GM19351 (cell line): ENCODE results near the gene HCFC2.
"Not testable (repeated sequence)": the region's sequence is repeated elsewhere in the genome, so short reads cannot be mapped to it uniquely, and the experiment has no call there.

Source experiments
- ATAC-seq: cut with Tn5 transposase; IDR thresholded peaks from one replicate; pipeline ENCODE4 v1.9.1; 2021; ENCODE audit warnings: mild to moderate bottlenecking, moderate library complexity; ENCODE audit not compliant: unreplicated experiment

Gene HCFC2

DNA sequence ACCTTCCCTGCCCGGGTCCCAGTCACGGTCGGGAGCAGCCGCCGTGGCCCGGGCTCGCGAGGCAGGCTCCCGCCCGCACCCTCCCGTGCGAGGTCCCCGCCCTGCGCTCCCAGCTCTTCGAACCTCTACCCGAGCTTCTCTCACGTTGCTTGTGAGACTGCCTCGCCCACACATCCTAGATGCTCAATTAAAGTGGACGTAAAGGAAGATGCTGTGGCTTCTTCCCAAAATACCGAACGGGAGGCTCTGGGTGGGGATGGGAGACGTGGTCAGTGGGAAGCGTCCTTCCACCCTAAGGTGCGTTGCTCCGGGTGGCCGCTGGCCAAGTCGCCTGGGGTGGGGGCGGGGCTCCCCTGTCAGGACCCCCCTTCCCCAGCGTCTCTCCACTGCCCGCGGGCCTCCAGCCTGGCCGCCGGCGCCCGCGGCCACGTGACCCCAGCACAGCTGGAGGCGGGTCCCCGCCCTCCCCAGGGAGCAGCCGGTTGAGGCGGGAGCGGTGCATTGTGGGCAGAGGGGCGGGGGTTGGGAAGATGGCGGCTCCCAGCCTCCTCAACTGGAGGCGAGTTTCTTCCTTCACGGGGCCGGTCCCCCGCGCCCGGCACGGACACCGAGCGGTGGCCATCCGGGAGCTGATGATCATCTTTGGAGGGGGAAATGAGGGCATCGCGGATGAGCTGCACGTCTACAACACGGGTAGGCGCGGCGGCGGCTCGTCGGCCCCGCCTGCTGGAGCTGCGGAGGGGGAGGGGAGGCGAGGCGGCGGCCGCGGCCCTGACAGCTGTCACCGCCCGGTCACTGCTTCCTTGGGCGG, at the start of gene HCFC2:
Gene HCFC2 (plus strand): TSS at position 501 of the 811 bp plus-strand sequence. CDS start 30 bp downstream, at position 531.
- peak; percentile 83 for ATAC-seq

DNA sequence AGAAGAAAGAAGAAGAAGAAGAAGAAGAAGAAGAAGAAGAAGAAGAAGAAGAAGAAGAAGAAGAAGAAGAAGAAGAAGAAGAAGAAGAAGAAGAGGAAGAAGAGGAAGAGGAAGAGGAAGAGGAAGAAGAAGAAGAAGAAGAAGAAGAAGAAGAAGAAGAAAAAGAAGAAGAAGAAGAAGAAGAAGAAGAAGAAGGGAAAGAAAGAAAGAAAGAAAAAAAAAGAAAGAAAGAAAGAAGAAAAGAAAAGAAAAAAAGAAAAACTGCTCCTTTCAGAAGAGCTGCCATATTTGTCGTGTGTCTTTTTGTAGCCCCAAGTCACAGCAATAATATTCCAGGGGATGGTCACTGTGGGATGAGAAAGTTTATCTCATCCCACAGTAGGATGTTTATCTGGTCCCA, 42.5 kb upstream of the HCFC2 start:
- ATAC-seq = not testable (repeated sequence)

DNA sequence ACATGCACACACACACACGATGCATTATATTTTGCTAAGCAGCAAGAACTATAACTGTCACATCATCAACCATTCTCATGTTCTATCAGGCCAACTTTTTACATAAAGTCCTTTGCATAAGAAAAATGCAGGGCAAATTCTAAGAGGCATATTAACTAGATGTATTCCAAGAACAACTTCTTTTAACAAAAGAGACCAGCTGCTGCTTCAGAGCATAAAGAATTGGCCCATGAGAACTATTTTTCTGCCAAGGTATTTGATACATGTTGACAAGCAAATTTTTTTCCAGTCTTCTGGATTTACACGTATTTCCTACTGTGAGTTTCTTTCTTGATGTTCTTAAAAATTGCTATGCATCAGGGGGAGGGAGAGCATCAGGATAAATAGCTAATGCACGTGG, 41.5 kb upstream of the HCFC2 start:
- ATAC-seq = no peak

DNA sequence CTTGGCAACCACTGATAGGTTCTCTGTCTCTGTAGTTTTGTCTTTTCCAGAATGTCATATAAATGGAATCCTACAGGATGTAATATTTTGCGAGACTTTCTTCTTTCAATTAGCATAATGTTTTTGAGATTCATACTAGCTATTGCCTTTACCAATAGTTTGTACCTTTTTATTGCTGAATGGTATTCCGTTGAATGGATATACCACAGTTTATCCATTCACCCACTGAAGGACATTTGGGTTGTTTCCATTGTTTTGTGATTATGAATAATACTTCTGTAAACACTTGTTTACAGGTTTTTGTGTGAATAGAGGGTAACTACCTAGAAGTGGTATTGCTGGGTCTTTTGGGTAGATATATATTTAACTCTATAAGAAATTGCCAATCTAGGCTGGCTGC, 40.6 kb upstream of the HCFC2 start:
- no peak for ATAC-seq

DNA sequence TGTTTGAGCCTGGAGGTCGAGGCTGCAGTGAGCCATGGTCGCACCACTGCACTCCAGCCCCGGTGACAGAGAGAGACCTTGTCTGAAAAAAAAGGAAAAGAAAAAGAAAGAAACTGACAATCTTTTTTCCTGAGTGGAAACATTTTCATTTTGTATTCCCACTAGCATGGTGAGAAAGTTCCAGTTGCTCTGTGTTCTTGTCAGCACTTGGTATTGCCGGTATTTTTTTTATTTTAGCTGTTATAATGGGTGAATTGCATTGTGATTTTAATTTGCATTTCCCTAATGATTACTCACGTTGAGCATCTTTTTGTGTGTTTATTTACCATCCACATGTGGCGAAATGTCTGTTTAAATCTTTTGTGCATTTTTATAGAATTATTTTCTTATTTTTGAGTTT, 40.0 kb upstream of the HCFC2 start:
- ATAC-seq = no peak

DNA sequence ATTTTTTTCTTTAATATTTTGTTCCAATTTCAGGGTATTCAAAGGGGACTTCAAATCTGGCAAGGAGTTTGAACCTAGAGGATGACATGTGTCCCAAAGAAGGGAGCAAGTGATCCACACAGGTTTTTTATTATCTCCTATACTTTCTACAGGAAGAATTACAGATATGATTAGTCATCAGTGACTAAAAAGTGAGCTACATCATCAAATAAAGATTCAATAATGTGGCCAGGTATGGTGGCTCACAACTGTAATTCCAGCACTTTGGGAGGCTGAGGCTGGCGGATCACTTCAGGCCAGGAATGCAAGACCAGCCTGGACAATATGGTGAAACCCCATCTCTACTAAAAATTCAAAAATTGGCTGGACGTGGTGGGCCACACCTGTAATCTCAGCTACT, 38.6 kb upstream of the HCFC2 start:
- ATAC-seq = no peak

DNA sequence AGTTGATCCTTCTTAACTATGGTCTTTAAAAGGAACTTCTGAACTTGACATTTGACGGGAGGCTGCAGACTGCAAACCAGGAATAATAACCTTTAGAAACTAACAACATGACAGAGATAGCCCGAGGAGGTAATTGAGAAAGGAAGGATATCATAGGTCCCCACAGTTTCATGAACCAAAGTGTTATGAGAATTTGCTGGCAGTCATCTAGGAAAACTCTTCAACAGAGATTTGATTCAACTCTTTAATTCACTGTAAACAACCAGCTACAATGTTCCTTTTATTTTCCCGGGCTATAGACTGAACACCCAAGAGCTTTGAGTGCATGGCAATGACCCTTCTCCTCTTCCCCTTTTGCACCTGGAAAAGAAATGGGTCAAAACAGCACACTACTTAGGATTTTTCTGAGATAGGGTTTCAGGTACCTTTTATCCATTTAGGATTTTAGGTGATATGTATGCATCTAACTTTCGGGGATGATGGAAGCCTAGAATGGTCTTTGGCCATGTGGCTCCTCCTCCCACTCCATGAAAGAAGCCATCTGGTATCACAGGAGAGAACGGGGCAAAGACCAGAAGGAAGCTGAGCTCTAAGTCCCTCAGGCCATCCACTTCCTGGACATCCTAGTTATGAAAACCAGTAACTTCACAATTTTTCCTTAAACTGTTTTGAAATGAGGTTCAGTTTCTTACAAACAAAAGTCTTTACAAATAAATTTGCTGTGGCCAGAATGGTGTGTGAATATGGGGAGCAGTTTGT, 37.3 kb upstream of the HCFC2 start:
- ATAC-seq = no peak

DNA sequence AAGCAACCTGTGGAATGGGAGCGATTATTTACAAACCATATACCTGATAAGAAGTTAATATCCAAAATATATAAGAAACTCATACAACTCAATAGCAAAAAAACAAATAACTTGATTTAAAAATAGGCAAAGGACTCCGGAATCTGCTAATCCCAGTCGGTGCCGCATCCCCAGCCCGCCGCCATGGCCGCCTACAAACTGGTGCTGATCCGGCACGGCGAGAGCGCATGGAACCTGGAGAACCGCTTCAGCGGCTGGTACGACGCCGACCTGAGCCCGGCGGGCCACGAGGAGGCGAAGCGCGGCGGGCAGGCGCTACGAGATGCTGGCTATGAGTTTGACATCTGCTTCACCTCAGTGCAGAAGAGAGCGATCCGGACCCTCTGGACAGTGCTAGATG, 33.7 kb upstream of the HCFC2 start:
- not testable (repeated sequence) for ATAC-seq

DNA sequence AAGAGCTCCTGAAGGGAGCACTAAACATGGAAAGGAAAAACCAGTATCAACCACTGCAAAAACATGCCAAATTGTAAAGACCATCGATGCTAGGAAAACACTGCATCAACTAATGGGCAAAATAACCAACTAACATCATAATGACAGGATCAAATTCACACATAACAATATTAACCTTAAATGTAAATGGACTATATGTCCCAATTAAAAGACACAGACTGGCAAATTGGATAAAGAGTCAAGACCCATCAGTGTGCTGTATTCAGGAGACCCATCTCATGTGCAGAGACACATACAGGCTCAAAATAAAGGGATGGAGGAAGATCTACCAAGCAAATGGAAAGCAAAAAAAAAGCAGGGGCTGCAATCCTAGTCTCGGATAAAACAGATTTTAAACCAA, 28.2 kb upstream of the HCFC2 start:
- not testable (repeated sequence) for ATAC-seq

DNA sequence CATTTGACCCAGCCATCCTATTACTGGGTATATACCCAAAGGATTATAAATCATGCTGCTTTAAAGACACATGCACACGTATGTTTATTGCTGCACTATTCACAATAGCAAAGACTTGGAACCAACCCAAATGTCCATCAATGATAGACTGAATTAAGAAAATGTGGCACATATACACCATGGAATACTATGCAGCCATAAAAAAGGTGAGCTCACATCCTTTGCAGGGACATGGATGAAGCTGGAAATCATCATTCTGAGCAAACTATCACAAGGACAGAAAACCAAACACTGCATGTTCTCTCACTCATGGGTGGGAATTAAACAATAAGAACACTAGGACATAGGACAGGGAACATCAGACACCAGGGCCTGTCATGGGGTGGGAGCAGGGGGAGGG, 24.6 kb upstream of the HCFC2 start:
- ATAC-seq = not testable (repeated sequence)

DNA sequence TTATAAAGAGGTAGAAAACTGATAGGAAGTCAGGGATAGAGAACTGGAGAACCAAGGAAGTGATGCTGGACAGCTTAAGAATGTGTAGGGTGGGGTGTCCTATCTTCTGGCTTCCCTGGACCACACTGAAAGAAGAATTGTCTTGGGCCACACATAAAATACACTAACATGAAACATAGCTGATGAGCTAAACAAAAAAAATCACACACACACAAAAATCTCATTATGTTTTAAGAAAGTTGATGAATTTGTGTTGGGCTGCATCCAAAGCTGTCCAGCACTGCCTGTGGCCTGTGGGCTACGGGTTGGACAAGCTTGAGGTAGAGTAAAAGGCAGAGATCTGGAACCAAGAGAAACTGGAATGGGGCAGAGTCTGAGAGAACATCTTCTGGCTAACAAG, 21.8 kb upstream of the HCFC2 start:
- no peak for ATAC-seq

DNA sequence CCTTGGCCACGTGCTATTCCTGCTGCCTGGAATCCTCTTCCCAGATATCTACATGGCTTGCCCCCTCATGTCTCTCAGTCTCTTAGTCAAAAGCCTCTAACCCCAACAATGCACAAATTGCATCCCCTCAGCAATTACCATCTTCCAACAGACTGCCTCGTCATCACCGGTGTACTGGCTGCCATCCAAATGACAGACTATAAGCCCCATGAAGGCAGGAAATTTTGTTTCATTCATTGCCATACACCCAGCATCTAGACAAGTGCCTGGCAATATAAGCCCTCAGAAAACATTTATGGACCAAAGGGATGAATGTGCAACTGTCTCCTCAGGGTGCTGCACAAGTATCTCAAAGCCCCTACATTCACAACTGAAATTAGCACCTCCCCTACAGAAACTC, 20.2 kb upstream of the HCFC2 start:
- ATAC-seq = no peak

DNA sequence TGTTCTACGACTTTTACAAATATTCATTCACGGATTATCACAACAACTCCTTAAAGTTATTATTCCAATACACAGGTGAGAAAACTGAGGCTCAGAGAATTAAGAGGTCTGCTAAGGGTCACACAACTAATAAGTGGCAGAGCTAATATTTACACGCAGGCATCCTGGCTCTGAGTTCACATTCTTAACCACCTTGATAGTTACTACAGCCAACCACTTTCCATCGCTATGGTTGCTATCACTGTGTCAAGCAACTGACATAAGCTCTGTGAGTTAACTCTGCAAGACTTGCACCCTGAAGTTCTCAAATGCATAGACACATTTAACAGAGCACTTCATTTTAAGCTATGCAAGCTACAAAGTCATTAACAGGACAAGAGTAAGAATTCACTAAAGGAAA, 18.0 kb upstream of the HCFC2 start:
- ATAC-seq = no peak

DNA sequence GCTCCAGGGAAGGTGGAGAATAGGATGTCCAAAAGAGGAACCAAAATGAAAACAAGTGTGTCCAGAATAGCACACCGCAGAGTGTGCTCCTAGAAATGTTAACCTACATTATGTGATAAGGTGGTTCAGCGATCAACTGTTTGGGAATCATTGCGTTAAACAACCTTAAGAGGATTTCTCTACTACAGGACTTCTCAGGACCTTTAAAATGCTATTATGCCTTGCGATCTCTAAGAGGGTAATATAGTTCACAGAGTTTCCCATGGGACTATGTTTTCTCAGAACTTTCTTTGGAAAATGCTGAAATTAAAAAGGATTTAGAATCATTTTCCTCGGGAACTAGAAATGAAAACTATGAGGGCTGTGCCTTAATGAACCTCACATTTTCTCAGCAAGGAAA, 16.2 kb upstream of the HCFC2 start:
- no peak for ATAC-seq

DNA sequence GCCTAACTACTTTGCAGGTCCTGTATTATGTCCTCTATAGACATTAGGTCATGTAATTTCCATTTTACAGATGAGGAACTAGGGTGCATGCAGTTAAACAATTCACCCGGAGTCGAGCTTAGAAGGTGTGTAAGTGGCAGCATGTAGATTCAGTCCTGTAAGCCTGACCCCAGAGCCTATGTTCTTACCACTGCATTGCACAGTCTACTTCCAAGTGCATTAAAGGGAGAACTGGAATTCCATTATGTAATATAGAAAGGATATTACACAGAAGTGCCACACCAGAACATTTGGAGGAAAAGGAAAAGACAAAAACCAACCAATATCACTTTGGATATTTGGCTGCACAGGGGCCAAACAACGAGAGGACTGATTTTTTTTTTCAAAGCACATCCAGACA, 15.5 kb upstream of the HCFC2 start:
- ATAC-seq = no peak

DNA sequence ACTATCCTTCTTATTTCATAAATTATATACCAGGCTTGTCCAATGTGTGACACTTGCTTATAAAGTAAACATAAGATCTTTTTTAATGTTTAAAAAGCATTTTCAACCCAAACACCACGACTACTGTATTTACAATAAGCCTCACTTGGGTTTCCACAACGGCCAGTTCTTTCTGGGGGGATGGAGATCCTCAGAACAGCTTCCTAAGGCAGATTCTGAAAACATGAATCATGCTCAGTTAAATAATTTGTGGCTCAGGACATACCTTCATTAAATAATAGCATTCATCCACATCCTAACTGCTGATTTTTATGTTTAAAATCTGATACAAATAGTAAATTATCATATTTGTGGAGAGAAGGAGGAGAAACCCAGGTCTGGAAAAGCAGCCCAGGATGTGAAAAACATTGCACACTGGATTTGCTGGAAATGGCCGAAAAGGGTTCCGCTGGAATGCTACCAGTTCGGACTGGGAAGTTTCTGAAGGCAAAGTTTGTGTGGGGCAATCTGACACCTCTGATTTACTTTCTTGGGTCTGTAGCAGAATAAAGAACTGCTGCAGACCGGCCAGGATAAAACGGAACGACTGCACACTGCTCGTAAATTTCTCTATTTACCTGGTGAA, 14.9 kb upstream of the HCFC2 start:
- ATAC-seq = no peak

DNA sequence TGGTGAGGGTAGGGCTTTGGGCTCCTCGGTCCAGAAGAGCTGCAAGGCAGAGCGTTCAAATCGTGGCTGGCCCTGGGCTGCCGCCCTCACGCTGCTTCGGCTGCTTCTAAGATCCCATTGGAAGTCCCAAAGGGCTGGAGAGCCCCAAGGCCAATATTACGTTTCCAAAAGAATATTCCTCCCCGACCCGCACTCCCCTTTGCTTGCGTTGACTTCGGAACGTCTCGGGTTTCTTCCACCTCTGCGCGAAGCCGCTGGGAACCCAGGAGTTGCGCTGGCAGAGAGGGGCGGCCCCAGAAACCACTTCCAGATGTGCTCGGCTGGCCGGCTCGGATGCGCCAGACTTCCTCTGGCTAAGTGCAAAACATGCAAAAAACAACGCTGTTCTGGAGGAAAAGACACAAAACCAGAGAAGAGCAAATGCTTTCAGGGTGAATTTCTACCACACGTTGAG, 14.4 kb upstream of the HCFC2 start, which contains the start of gene GLT8D2:
Gene GLT8D2 (minus strand): TSS at position 285 of the 454 bp plus-strand sequence. CDS start 30,539 bp downstream, outside the sequence.
- ATAC-seq = no peak

DNA sequence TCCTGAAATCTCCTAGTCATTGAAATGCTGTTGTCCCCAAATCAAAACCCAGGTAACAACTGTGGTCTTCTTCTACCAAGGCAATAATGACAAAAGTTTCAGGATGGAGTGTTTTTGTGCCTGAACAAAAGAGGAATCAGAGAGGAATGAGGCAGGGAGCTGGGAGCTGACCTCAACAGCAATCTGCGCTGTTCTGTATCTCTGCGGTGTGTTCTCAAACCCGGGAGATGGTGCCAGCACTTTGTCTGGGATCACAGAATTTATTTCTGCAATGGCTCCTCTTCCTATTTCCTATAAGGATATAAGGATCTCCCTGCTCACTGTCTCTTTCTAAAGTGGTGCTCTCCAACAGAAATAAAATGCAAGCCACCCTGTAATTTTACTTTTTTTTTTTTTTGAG, 13.9 kb upstream of the HCFC2 start:
- no peak for ATAC-seq

DNA sequence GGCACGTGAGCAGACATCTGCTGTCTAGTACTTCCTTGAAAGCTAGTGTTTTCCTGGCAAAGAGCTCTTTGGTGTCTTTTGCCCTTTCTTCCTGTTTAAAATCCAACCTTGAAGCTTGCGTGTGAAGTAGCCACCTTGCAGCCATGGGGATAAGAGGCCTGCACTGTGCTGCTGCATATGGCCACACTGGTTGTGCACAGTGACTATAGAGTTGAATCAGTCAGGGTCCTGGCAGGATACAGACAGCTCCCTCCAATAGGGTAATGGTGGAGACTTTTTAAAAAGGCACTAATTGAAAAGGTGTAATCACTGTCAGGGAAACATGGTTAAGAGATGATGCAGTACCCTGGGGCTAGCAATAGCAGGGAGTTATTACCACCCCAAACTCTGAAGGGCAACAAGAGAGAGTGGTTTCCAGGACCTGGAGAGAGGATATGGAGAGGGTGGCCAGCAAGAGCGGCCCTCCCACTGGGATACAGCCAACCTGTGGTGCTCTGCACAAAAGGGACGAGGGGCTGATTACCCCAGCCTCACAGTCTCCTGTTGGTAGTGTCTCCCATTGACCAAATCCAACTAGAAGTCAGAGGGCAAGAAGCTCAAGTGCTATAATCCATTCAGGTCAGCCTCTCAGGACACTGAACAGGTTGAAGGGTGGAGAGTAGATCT, 9.5 kb upstream of the HCFC2 start:
- ATAC-seq = no peak

DNA sequence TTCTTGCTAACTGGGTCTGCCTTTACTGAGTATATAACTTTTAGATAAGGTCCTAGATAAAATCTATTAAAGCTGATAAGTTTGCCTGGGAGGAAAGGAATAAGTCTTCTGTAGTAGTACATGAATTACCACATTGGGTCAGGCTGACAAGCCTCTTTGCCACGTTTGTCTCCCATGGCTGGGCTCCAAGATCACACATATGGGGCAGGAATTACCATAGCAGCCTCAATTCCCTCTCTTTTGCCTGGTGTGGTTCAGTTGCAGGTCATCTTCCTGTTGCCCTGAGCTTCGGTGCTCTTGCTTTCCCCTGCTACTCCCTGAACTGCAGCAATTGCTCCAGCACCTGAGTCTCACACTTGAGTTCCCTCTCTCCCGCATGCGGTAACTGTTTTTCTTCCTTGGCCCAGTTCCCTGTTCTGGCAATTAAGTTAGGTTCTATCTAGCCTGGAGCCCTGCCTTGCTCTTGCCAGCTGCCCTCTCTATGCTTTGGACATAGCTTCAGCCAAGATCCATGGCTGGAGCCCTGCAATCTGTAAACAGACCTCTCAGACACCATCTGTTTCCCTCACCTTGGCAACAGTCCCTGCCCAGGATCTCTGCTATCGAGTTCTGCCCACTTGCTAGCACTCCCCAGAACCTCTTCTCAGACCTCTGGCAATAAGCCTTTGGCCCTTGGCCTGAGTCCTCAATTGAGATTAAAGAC, 8.5 kb upstream of the HCFC2 start:
- ATAC-seq = no peak
